ENCODE data around the gene REV1. TPM values are rescaled to one million over a fixed set of nuclear protein-coding genes. Genes with fewer than 3 reads are reported as not detected.

The REV1 gene
- polyA plus RNA-seq, 3 donors: 6.5 to 39.9 (median 9.5) TPM

GRCh38 chr2:99489063-99489760 lies 605 bp downstream of the REV1 start:
- Histone ChIP-seq H3K9me3 (replicated peaks in 1 of 2; ENCODE audit: control insufficient read depth in 1 of 2, insufficient read depth in 1 of 2, low read length in 2 of 2) (no peaks in the 10 kb centered on the region), H3K27me3 (ENCODE audit: control insufficient read depth in 2 of 2, insufficient read depth in 2 of 2, low read length in 2 of 2) (no peaks in the 10 kb centered on the region), H2AFZ (ENCODE audit: insufficient read depth, low read depth, low read length, poor library complexity, severe bottlenecking) (peak overlapping the region; percentile 79), H3K4me2 (replicated peaks; ENCODE audit: extremely low read depth, low read length, poor library complexity, severe bottlenecking) (peak overlapping the region; percentile 93), H3K27ac (ENCODE audit: low read depth in 1 of 2, low read length in 2 of 2) (peak overlapping the region; percentile 82 to 94), H3K79me2 (ENCODE audit: insufficient read depth, low read length) (peaks cover 51% of the 10 kb centered on the region), H3K9ac (ENCODE audit: insufficient read depth, low read length, poor library complexity, severe bottlenecking) (peak overlapping the region; percentile 90), H3K4me3 (replicated peaks in 1 of 3; ENCODE audit: low read depth in 2 of 3, low read length in 3 of 3) (peak overlapping the region; percentile 66 to 97 (median 95)), H4K20me1 (ENCODE audit: insufficient read depth, low read length) (peaks cover 34% of the 10 kb centered on the region), H3K36me3 (replicated peaks in 1 of 2; ENCODE audit: control insufficient read depth in 1 of 2, insufficient read depth in 2 of 2, low read length in 2 of 2) (no peaks in the 10 kb centered on the region), H3K4me1 (ENCODE audit: control insufficient read depth in 1 of 2, insufficient read depth in 2 of 2, low read length in 2 of 2) (peaks cover 19 to 26% of the 10 kb centered on the region in 2 donors)
- intact Hi-C loops (cut with micrococcal nuclease): loop anchor here in 1 of 2 donors (2.0 kb wide), 1 partner anchor 152 kb away; the partner anchor contains the start of genes EIF5B and TXNDC9
- Mint-ChIP-seq H3K36me3 (no peaks in the 10 kb centered on the region), H3K27ac (peak overlapping the region; percentile 98 to 99 (median 98)), H3K4me1 (peaks cover 31% of the 10 kb centered on the region), H3K4me3 (peak overlapping the region; percentile 98 to 99), H3K9me3 (peaks cover 0 to 3% (median 0%) of the 10 kb centered on the region in 7 donors), H3K27me3 (ENCODE audit: low read depth in 3 of 3) (peaks cover 0 to 7% (median 2%) of the 10 kb centered on the region in 3 donors)
- under 1% methylated on average over 91 of the region's 95 CpGs for WGBS (ENCODE audit: insufficient coverage)
- DNase-seq: peak; percentile 64 to 78 (median 73)
- TF ChIP-seq, protein P1, sequence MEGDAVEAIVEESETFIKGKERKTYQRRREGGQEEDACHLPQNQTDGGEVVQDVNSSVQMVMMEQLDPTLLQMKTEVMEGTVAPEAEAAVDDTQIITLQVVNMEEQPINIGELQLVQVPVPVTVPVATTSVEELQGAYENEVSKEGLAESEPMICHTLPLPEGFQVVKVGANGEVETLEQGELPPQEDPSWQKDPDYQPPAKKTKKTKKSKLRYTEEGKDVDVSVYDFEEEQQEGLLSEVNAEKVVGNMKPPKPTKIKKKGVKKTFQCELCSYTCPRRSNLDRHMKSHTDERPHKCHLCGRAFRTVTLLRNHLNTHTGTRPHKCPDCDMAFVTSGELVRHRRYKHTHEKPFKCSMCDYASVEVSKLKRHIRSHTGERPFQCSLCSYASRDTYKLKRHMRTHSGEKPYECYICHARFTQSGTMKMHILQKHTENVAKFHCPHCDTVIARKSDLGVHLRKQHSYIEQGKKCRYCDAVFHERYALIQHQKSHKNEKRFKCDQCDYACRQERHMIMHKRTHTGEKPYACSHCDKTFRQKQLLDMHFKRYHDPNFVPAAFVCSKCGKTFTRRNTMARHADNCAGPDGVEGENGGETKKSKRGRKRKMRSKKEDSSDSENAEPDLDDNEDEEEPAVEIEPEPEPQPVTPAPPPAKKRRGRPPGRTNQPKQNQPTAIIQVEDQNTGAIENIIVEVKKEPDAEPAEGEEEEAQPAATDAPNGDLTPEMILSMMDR (IDR thresholded peaks at IDR 0.05): no peak

DNA sequence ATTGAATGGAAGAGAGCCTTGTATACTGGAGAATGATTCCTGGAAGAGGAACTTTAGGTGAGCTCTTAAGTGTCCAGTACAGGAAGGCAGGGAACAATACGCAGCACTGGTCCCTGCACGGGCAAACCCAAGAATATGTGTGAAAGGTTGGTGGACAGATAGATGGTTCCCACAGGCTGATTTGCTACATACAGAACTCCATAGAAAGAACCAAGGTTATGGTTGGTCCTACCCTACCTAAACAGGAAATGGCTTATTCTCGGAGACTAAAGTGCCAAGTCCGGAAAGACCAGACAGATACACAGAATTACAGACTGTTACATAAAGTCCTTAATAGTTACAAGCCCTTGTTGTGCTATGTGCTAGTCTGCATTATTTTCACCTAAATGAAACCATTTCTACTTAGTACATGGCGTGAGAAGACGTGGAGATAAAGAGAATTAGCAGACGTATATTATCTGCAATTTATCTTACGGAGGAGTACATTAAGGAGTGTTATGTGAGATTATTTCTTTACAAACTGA lies 1.2 kb downstream of the REV1 start:
- Histone ChIP-seq H2AFZ (ENCODE audit: insufficient read depth, low read depth, low read length, poor library complexity, severe bottlenecking) (peak overlapping the region; percentile 79), H3K36me3 (replicated peaks in 1 of 2; ENCODE audit: control insufficient read depth in 1 of 2, insufficient read depth in 2 of 2, low read length in 2 of 2) (no peaks in the 10 kb centered on the region), H3K27me3 (ENCODE audit: control insufficient read depth in 2 of 2, insufficient read depth in 2 of 2, low read length in 2 of 2) (no peaks in the 10 kb centered on the region), H3K79me2 (ENCODE audit: insufficient read depth, low read length) (peaks cover 57% of the 10 kb centered on the region), H3K9me3 (replicated peaks in 1 of 2; ENCODE audit: control insufficient read depth in 1 of 2, insufficient read depth in 1 of 2, low read length in 2 of 2) (no peaks in the 10 kb centered on the region), H3K9ac (ENCODE audit: insufficient read depth, low read length, poor library complexity, severe bottlenecking) (peak overlapping the region; percentile 90), H3K4me1 (ENCODE audit: control insufficient read depth in 1 of 2, insufficient read depth in 2 of 2, low read length in 2 of 2) (peaks cover 19 to 26% of the 10 kb centered on the region in 2 donors), H3K4me2 (replicated peaks; ENCODE audit: extremely low read depth, low read length, poor library complexity, severe bottlenecking) (peak overlapping the region; percentile 93), H3K4me3 (replicated peaks in 1 of 3; ENCODE audit: low read depth in 2 of 3, low read length in 3 of 3) (peak overlapping the region; percentile 66 to 97 (median 95)), H4K20me1 (ENCODE audit: insufficient read depth, low read length) (peaks cover 40% of the 10 kb centered on the region), H3K27ac (ENCODE audit: low read depth in 1 of 2, low read length in 2 of 2) (peak overlapping the region; percentile 82 to 94)
- H3K9me3 Mint-ChIP-seq: peaks cover 0 to 3% (median 0%) of the 10 kb centered on the region in 7 donors
- 0% methylated on average over 4 of the region's 8 CpGs for WGBS (ENCODE audit: insufficient coverage)
- peaks cover 32% of the 10 kb centered on the region for H3K4me1 Mint-ChIP-seq
- TF ChIP-seq, protein P1 (IDR thresholded peaks at IDR 0.05): no peak
- intact Hi-C loops (cut with micrococcal nuclease): loop anchor here in 1 of 2 donors (2.0 kb wide), 1 partner anchor 152 kb away; the partner anchor contains the start of genes EIF5B and TXNDC9
- H3K36me3 Mint-ChIP-seq: no peaks in the 10 kb centered on the region
- peak overlapping the region; percentile 98 to 99 for H3K4me3 Mint-ChIP-seq
- peak; percentile 2 to 18 (median 8) for DNase-seq
- H3K27ac Mint-ChIP-seq: peak overlapping the region; percentile 98 to 99 (median 98)
- H3K27me3 Mint-ChIP-seq (ENCODE audit: low read depth in 3 of 3): peaks cover 0 to 7% (median 0%) of the 10 kb centered on the region in 3 donors
